Measurements from ENCODE around the gene CFTR. TPM values are rescaled to one million over a fixed set of nuclear protein-coding genes. Genes with fewer than 3 reads are reported as not detected.

Gene CFTR
- polyA plus RNA-seq, 1 donor (not counting 4 experiments of a cell fraction or from before 2014, with no cell fraction given) = not detected

DNA sequence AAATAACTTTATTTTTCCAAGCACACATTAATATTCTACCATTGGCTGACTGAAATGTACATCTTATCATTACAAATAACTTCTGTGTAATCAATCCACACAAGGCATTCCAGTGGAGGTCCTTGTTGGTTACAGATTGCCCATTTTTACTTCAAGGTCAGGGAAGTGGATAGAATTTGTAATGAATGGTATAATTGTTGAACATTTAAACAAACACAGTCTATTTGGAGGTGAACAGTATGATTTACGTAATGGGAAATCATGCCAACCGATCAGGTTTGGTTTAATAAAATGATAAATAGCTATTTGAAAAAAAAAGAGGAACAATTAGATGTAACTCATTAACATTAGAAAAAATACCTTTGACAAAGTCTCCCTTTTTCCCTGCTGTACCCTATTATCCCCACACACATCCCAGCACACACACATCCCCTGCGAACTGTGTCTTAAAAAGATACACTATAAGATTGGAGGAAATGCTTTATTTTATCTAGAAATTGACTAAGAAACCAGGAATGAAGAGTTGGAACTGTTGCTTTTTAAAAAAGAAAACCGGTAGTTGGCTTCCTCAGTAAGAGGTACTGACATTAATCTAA lies 33.5 kb upstream of the CFTR start:
- FAIRE-seq = no peak

DNA sequence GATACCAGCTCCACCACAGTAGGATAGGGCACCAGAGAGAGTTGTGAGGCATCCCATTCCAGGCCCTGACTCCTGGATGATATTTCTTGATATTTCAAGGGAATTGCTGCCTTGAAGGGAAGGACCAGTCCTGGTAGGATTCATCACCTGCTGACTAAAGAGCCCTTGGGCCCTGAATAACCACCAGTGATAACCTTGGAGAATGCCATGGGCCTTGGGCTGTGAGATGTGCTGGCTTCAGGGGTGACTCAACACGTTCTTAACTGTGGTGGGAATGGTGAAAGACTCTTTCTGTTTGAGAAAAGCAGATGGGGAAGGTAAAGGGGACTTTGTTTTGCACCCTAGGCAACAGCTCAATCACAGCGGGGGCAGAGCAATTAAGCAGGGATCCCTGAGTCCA lies 31.2 kb upstream of the CFTR start:
- Histone ChIP-seq H3K79me2 (ENCODE audit: control insufficient read depth, insufficient read depth, low read length) (no peaks in the 10 kb centered on the region), H3K36me3 (ENCODE audit: control insufficient read depth in 2 of 2, extremely low read depth in 1 of 2, insufficient read depth in 2 of 2, low read length in 2 of 2) (no peaks in the 10 kb centered on the region), H3K9me1 (ENCODE audit: control insufficient read depth, extremely low read depth, insufficient read depth, low read length) (no peaks in the 10 kb centered on the region), H2AFZ (ENCODE audit: control insufficient read depth, low read length) (no peak overlapping the region), H3K27ac (ENCODE audit: control insufficient read depth, insufficient read depth, low read length) (no peak overlapping the region), H3K27me3 (ENCODE audit: control insufficient read depth, extremely low read depth, insufficient read depth, low read length) (no peaks in the 10 kb centered on the region), H3K4me1 (ENCODE audit: control insufficient read depth, extremely low read depth, insufficient read depth, low read length) (no peaks in the 10 kb centered on the region), H3K4me3 (ENCODE audit: control insufficient read depth in 2 of 3, extremely low read depth in 1 of 3, insufficient read depth in 2 of 3, low read depth in 1 of 3, low read length in 3 of 3) (no peak overlapping the region), H3K9me3 (ENCODE audit: control insufficient read depth, low read depth, low read length) (no peaks in the 10 kb centered on the region), H4K20me1 (ENCODE audit: control insufficient read depth, extremely low read depth, insufficient read depth, low read length) (no peaks in the 10 kb centered on the region), H3K4me2 (ENCODE audit: control insufficient read depth, extremely low read depth, insufficient read depth, low read depth, low read length) (no peak overlapping the region), H3K9ac (ENCODE audit: control insufficient read depth, extremely low read depth, insufficient read depth, low read length) (no peak overlapping the region)
- TF ChIP-seq, protein P1, sequence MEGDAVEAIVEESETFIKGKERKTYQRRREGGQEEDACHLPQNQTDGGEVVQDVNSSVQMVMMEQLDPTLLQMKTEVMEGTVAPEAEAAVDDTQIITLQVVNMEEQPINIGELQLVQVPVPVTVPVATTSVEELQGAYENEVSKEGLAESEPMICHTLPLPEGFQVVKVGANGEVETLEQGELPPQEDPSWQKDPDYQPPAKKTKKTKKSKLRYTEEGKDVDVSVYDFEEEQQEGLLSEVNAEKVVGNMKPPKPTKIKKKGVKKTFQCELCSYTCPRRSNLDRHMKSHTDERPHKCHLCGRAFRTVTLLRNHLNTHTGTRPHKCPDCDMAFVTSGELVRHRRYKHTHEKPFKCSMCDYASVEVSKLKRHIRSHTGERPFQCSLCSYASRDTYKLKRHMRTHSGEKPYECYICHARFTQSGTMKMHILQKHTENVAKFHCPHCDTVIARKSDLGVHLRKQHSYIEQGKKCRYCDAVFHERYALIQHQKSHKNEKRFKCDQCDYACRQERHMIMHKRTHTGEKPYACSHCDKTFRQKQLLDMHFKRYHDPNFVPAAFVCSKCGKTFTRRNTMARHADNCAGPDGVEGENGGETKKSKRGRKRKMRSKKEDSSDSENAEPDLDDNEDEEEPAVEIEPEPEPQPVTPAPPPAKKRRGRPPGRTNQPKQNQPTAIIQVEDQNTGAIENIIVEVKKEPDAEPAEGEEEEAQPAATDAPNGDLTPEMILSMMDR (optimal IDR thresholded peaks at IDR 0.05 in 1 of 3, IDR thresholded peaks at IDR 0.05 in 1 of 3, conservative IDR thresholded peaks at IDR 0.05 in 1 of 3; ENCODE audit: extremely low read depth in 1 of 3, insufficient read depth in 2 of 3, low read length in 3 of 3) = no peak
- no peak for TF ChIP-seq EZH2 (IDR thresholded peaks at IDR 0.05; ENCODE audit: low read length)
- no peak for DNase-seq (ENCODE audit: low read depth, low spot score)
- dilution Hi-C loops (cut with MboI; ENCODE audit: extremely low pct_ligation_motif_present, low sequenced_read_pairs) = no loop called here
- FAIRE-seq = no peak

More for the DNA sequence above, 33.5 kb upstream of the CFTR start:
- TF ChIP-seq, protein P1 (optimal IDR thresholded peaks at IDR 0.05 in 1 of 3, IDR thresholded peaks at IDR 0.05 in 1 of 3, conservative IDR thresholded peaks at IDR 0.05 in 1 of 3; ENCODE audit: extremely low read depth in 1 of 3, insufficient read depth in 2 of 3, low read length in 3 of 3) = no peak
- no peak for TF ChIP-seq EZH2 (IDR thresholded peaks at IDR 0.05; ENCODE audit: low read length)
- H3K27me3 ChIP-seq (ENCODE audit: control insufficient read depth, extremely low read depth, insufficient read depth, low read length) = no peaks in the 10 kb centered on the region
- no peak for DNase-seq (ENCODE audit: low read depth, low spot score)
- no peak overlapping the region for H3K9ac ChIP-seq (ENCODE audit: control insufficient read depth, extremely low read depth, insufficient read depth, low read length)
- H3K4me3 ChIP-seq (ENCODE audit: control insufficient read depth in 2 of 3, extremely low read depth in 1 of 3, insufficient read depth in 2 of 3, low read depth in 1 of 3, low read length in 3 of 3) = no peak overlapping the region
- no peaks in the 10 kb centered on the region for H3K36me3 ChIP-seq (ENCODE audit: control insufficient read depth in 2 of 2, extremely low read depth in 1 of 2, insufficient read depth in 2 of 2, low read length in 2 of 2)
- dilution Hi-C loops (cut with MboI; ENCODE audit: extremely low pct_ligation_motif_present, low sequenced_read_pairs) = no loop called here
- H4K20me1 ChIP-seq (ENCODE audit: control insufficient read depth, extremely low read depth, insufficient read depth, low read length) = no peaks in the 10 kb centered on the region
- H3K79me2 ChIP-seq (ENCODE audit: control insufficient read depth, insufficient read depth, low read length) = no peaks in the 10 kb centered on the region
- no peak overlapping the region for H2AFZ ChIP-seq (ENCODE audit: control insufficient read depth, low read length)
- no peaks in the 10 kb centered on the region for H3K4me1 ChIP-seq (ENCODE audit: control insufficient read depth, extremely low read depth, insufficient read depth, low read length)
- no peaks in the 10 kb centered on the region for H3K9me1 ChIP-seq (ENCODE audit: control insufficient read depth, extremely low read depth, insufficient read depth, low read length)
- no peak overlapping the region for H3K4me2 ChIP-seq (ENCODE audit: control insufficient read depth, extremely low read depth, insufficient read depth, low read depth, low read length)
- no peak overlapping the region for H3K27ac ChIP-seq (ENCODE audit: control insufficient read depth, insufficient read depth, low read length)
- no peaks in the 10 kb centered on the region for H3K9me3 ChIP-seq (ENCODE audit: control insufficient read depth, low read depth, low read length)

Measured in keratinocyte (primary cell).